HFFc6 (cell line): Measurements from ENCODE around the gene STXBP6. TPM values are rescaled to one million over a fixed set of nuclear protein-coding genes. Genes with fewer than 3 reads are reported as not detected.

Experiments used
- DNase-seq: peaks from one replicate; pipeline ENCODE4 v3.0.0-alpha.2; 2018
- H3K27ac Mint-ChIP-seq: 2 replicates; pipeline ENCODE4 v1.8.0; 2020; ENCODE audit warnings: mild to moderate bottlenecking, mixed read lengths
- H3K27me3 Mint-ChIP-seq: 2 replicates; pipeline ENCODE4 v1.8.0; 2021; ENCODE audit warnings: mild to moderate bottlenecking, moderate library complexity, mixed read lengths; ENCODE audit not compliant: insufficient read depth
- H3K36me3 Mint-ChIP-seq: 2 replicates; pipeline ENCODE4 v1.8.0; 2021; ENCODE audit warnings: low read depth, mixed read lengths
- H3K4me1 Mint-ChIP-seq: 2 replicates; pipeline ENCODE4 v1.8.0; 2020; ENCODE audit warnings: low read depth, mixed read lengths
- H3K4me3 Mint-ChIP-seq: 2 replicates; pipeline ENCODE4 v1.8.0; 2020; ENCODE audit warnings: mild to moderate bottlenecking, moderate library complexity, mixed read lengths
- H3K9me3 Mint-ChIP-seq: 2 replicates; pipeline ENCODE4 v1.8.0; 2020; ENCODE audit warnings: mild to moderate bottlenecking, mixed read lengths
- CTCF ChIP-seq: fragments of 200-600 bp; sonication (generic); IDR thresholded peaks from 2 replicates; pipeline ENCODE4 v1.5.0; 2021; ENCODE audit warnings: antibody characterized with exemption, mild to moderate bottlenecking
- total RNA-seq, 6 experiments: library from RNA; stranded (reverse); fragmentation: NEBNext Ultra II Directional; extraction: Animal tissue kit (Norgen Biotek cat#: 25700); gene quantifications; 2 replicates in 1 of 6; 3 replicates in 5 of 6; pipeline ENCODE4 v1.2.3, GENCODE V29; 2021

STXBP6 gene
- total RNA-seq, 6 experiments from 2014 or later, result 15.4 to 17.5 (median 17.0) TPM

DNA sequence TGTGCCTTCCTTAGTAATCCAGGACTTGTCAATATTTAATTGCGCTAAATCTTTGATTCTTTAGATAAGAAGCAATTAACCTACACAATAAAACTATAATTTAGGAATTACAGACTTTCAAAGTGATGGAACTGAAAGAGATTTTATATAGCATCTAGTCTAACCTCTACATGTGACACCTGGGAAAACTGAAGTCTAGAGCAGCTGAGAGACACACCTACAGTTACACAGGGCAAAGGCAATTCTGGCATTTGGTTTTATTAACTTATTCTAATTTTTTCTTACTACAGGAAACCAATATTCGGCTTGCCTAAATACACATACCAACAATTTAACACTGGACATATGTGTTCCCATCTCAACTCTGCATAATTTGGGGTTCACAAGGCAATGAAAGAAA is 196.5 kb downstream of the STXBP6 start:
- no peak for TF ChIP-seq CTCF
- Mint-ChIP-seq H3K27ac (no peak overlapping the region), H3K27me3 (no peaks in the 10 kb centered on the region; the same call in none of the 2 replicates), H3K4me1 (peaks cover 38% of the 10 kb centered on the region), H3K4me3 (no peak overlapping the region), H3K36me3 (peaks cover 6% of the 10 kb centered on the region; the same call in 1 of the 2 replicates), H3K9me3 (no peaks in the 10 kb centered on the region)
- DNase-seq, result no peak

DNA sequence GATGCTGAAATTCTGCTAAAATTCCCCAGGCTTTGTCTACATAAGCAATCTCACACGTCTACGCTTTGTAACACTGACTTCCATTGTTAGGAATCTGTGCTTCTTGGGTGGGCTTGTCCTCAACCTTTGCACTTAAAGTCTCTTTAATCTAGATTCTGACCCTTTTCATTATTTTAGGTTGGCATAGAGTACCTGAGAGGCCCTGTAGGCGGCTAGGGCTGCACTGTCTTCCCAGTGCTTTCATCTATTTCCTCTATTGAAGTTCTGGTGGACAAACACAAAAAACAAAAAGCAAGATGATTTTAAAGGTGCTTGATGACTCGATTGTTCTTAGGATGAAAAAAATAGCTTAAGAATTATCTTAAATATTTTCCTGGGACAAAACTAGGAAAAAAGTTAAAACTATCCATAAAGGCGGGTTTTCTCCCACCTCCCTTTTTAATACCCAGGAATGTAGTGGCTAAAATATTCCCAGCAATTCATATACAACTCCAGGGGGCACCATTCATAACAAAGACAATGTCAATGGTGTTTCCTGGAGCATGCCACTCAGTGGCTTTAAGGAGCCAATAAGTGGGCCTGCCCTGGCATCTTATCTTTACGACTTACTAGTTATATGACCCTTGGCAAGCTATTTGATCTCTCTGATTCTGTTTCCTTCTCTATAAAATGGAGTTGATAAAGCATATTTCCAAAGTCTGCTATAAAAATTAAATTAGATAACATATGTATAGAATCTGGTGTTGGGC is 197.5 kb downstream of the STXBP6 start:
- no peak; the same call in none of the 2 replicates for TF ChIP-seq CTCF
- no peaks in the 10 kb centered on the region; the same call in 1 of the 2 replicates for H3K27me3 Mint-ChIP-seq
- no peak overlapping the region for H3K4me3 Mint-ChIP-seq
- no peak overlapping the region for H3K27ac Mint-ChIP-seq
- H3K4me1 Mint-ChIP-seq, result peaks cover 41% of the 10 kb centered on the region
- H3K9me3 Mint-ChIP-seq, result no peaks in the 10 kb centered on the region
- no peak for DNase-seq
- peaks cover 6% of the 10 kb centered on the region; the same call in 1 of the 2 replicates for H3K36me3 Mint-ChIP-seq

GRCh38 chr14:24851837-24852236 is 198.1 kb downstream of the STXBP6 start:
- no peak for DNase-seq
- H3K27me3 Mint-ChIP-seq, result no peaks in the 10 kb centered on the region; the same call in 1 of the 2 replicates
- H3K4me1 Mint-ChIP-seq, result peaks cover 48% of the 10 kb centered on the region
- H3K27ac Mint-ChIP-seq, result peak overlapping the region; percentile 16
- no peak for TF ChIP-seq CTCF
- peaks cover 6% of the 10 kb centered on the region; the same call in 1 of the 2 replicates for H3K36me3 Mint-ChIP-seq
- H3K4me3 Mint-ChIP-seq, result no peak overlapping the region
- no peaks in the 10 kb centered on the region for H3K9me3 Mint-ChIP-seq

DNA sequence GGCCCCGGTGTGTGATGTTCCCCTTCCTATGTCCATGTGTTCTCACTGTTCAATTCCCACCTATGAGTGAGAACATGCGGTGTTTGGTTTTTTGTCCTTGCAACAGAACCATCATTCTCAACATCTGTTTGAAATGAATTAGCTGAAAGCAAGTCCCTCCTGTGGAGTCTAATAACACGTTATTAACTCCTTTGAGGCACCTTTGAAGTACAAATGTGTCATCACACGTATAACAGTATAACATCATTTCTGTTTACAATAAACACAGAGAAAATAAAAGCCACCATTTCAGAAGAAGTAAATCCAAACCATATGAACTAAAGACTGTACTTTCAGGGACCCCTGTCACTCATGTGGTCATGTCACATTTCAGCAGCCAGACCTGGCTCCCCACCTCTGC is 198.5 kb downstream of the STXBP6 start:
- DNase-seq, result no peak
- Mint-ChIP-seq H3K27me3 (no peaks in the 10 kb centered on the region), H3K36me3 (peaks cover 6% of the 10 kb centered on the region; the same call in 1 of the 2 replicates), H3K9me3 (no peaks in the 10 kb centered on the region), H3K27ac (peak overlapping the region; percentile 16; the same call in 1 of the 2 replicates), H3K4me3 (no peak overlapping the region), H3K4me1 (peaks cover 50% of the 10 kb centered on the region)
- TF ChIP-seq CTCF, result no peak

DNA sequence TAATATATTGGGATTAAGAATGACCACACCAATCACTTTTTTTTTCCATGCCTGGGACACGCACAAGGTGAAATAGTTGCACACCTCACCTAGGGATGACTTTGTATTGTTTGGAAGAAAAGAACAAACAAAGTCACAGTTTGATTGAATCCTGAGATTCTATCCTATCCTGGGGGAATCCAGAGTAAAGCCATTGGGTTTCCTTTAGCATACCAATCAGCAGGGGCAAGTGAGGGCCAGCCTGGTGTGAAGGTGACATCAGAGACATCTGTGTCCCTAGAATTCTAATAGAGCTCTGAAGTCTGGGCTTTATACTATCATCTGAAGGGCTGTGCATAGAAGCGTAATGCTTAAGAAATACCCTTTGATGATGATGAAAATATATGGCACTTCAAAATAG is 199.9 kb downstream of the STXBP6 start:
- TF ChIP-seq CTCF, result no peak
- H3K9me3 Mint-ChIP-seq, result no peaks in the 10 kb centered on the region
- H3K27me3 Mint-ChIP-seq, result no peaks in the 10 kb centered on the region; the same call in 1 of the 2 replicates
- peaks cover 61% of the 10 kb centered on the region for H3K4me1 Mint-ChIP-seq
- no peak overlapping the region for H3K4me3 Mint-ChIP-seq
- H3K36me3 Mint-ChIP-seq, result peaks cover 6% of the 10 kb centered on the region; the same call in 1 of the 2 replicates
- no peak overlapping the region for H3K27ac Mint-ChIP-seq
- DNase-seq, result no peak
